Upper lobe of right lung (tissue), 1 donor: ENCODE data around the gene USP32. TPM values are rescaled to one million over a fixed set of nuclear protein-coding genes. Genes with fewer than 3 reads are reported as not detected.

ENCODE experiments used
- ATAC-seq: fragments of 200-7000 bp; cut with Tn5 transposase; one replicate; pipeline ENCODE4 v1.9.1; 2020; ENCODE audit warnings: mild to moderate bottlenecking, moderate library complexity
- DNase-seq: peaks from one replicate; pipeline ENCODE4 v3.0.0-alpha.2; 2020
- H3K27ac ChIP-seq: fragments of 200-600 bp; one replicate; pipeline ENCODE4 v1.8.0; 2022
- H3K27me3 ChIP-seq: fragments of 200-600 bp; one replicate; pipeline ENCODE4 v1.8.0; 2022; ENCODE audit warnings: mild to moderate bottlenecking
- H3K36me3 ChIP-seq: fragments of 200-600 bp; one replicate; pipeline ENCODE4 v1.8.0; 2022
- H3K4me1 ChIP-seq: fragments of 200-600 bp; one replicate; pipeline ENCODE4 v1.8.0; 2022
- H3K4me3 ChIP-seq: fragments of 200-600 bp; one replicate; pipeline ENCODE4 v1.8.0; 2022; ENCODE audit warnings: mild to moderate bottlenecking
- H3K9me3 ChIP-seq: fragments of 200-600 bp; one replicate; pipeline ENCODE4 v1.8.0; 2022
- intact Hi-C: fragments of 100-400 bp; cut with DNase I; formaldehyde crosslinking; loops from one replicate; pipeline ENCODE4 v1.11.0; 2022
- total RNA-seq: library from RNA; stranded (reverse); fragmentation: NEBNext Ultra II Directional; extraction: Animal tissue kit (Norgen Biotek cat#: 25700); gene quantifications from one replicate; pipeline ENCODE4 v1.2.1, GENCODE V29; 2021
- TF ChIP-seq, protein P1 (sequence below): fragments of 200-600 bp; IDR thresholded peaks from one replicate; pipeline ENCODE4 v1.8.0; 2022; ENCODE audit warnings: antibody characterized with exemption
- donor health status: DM: no; HTN: yes; CAD: no; lungs with severe emphysema.

Gene USP32
- total RNA-seq, 1 donor from 2014 or later: 72.4 TPM

DNA sequence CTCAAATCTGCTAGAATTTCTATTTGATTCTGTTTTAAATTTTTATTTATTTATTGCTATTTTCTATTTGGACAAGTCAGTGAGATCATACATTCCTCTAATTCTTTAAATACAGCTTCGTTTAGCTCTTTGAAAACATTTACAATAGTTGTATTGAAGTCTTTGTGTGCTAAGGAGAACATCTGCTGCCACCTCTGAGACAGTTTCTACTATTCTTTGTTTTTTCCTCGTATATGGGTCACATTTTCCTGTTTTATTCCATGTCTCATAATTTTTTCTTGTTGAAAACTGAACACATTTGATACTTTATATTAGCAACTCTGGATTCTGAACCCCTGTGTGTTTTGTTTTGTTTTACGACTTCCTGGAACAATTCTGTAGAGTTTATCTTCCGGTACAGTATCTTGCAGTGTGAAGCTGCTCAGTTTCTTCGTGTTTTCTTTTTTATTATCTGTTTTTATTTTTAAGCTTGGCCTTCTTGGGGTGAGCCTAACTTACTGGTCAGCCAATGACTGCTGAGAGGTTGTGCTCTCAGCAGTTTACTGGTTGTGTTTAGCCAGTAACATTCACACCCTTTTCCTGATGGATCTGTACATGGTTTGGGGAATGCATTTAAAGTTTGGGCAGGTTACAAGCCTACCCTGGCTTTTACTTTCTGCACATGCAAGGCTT lies 143.2 kb downstream of the USP32 start:
- intact Hi-C loops: no loop called here

DNA sequence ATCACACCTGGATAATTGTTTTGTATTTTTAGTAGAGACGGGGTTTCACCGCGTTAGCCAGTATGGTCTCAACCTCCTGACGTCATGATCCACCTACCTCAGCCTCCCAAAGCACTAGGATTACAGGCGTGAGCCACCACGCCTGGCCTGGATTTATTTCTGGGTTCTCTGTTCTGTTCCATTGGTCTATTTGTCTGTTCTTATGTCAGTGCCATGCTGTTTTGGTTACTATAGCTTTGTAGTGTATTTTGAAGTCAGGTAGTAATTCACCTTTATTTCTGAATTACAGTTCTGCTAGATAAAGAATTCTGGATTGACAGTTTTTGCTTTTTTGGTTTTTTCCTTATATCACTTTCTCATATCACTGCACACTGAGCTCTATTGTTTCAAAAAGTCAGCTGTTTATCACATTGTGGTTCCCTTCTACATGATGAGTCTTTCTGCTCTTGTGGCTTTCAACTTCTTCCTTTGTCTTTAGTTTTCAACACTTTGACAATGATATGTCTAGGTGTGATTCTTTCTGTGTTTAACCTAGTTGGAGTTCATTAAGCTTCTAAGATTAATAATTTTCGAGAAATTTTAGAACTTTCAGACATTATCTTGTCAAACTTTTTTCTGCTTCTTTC lies 144.0 kb downstream of the USP32 start:
- no peak overlapping the region for H3K4me3 ChIP-seq
- DNase-seq (no peak), ATAC-seq (no peak)
- no peak overlapping the region for H3K27ac ChIP-seq
- peaks cover 23% of the 10 kb centered on the region for H3K36me3 ChIP-seq
- no peaks in the 10 kb centered on the region for H3K27me3 ChIP-seq
- H3K4me1 ChIP-seq: no peaks in the 10 kb centered on the region
- intact Hi-C loops: no loop called here
- TF ChIP-seq, protein P1, sequence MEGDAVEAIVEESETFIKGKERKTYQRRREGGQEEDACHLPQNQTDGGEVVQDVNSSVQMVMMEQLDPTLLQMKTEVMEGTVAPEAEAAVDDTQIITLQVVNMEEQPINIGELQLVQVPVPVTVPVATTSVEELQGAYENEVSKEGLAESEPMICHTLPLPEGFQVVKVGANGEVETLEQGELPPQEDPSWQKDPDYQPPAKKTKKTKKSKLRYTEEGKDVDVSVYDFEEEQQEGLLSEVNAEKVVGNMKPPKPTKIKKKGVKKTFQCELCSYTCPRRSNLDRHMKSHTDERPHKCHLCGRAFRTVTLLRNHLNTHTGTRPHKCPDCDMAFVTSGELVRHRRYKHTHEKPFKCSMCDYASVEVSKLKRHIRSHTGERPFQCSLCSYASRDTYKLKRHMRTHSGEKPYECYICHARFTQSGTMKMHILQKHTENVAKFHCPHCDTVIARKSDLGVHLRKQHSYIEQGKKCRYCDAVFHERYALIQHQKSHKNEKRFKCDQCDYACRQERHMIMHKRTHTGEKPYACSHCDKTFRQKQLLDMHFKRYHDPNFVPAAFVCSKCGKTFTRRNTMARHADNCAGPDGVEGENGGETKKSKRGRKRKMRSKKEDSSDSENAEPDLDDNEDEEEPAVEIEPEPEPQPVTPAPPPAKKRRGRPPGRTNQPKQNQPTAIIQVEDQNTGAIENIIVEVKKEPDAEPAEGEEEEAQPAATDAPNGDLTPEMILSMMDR: no peak
- no peaks in the 10 kb centered on the region for H3K9me3 ChIP-seq

More for the DNA sequence above, 143.2 kb downstream of the USP32 start:
- no peak overlapping the region for H3K4me3 ChIP-seq
- TF ChIP-seq, protein P1: no peak
- no peak for DNase-seq
- no peaks in the 10 kb centered on the region for H3K27me3 ChIP-seq
- peaks cover 23% of the 10 kb centered on the region for H3K36me3 ChIP-seq
- H3K4me1 ChIP-seq: no peaks in the 10 kb centered on the region
- no peak overlapping the region for H3K27ac ChIP-seq
- ATAC-seq: no peak
- H3K9me3 ChIP-seq: no peaks in the 10 kb centered on the region

DNA sequence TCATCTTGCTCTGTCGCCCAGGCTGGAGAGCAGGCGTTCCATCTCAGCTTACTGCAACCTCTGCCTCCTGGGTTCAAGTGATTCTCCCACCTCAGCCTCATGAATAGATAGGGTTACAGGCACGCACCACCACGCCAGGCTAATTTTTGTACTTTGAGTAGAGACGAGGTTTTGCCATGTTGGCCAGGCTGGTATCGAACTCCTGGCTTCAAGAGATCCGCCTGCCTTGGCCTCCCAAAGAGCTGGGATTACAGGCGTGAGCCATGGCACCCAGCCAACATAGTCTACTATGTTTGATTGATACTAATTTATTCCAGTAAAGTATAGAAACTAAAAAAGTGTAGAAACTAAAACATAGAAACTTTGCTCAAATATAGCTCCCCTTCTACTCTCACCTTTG lies 147.3 kb downstream of the USP32 start:
- intact Hi-C loops: no loop called here
- ATAC-seq: no peak
- H3K27ac ChIP-seq: no peak overlapping the region
- H3K27me3 ChIP-seq: no peaks in the 10 kb centered on the region
- no peak overlapping the region for H3K4me3 ChIP-seq
- H3K9me3 ChIP-seq: no peaks in the 10 kb centered on the region
- DNase-seq: no peak
- H3K4me1 ChIP-seq: no peaks in the 10 kb centered on the region
- peaks cover 7% of the 10 kb centered on the region for H3K36me3 ChIP-seq
- TF ChIP-seq, protein P1: no peak

DNA sequence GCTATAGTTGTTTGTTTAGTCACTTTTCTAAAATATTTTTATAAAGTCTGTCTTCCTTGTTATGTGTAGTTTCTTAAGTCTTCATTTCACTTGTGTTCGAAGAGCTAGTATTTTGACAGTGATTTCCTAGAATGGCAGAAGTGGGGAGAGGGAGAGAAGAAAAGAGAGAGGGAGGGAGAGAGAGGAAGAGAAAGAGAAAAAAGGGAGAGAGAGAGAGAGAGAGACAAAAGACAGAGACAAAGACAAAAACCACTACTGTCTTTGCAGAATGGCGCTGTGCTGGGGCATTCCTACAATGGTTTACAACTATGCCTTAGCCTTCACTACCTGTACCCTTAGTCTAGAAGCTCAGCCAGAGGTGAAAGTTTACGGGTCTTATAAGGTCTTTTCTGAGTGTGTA lies 151.6 kb downstream of the USP32 start:
- no peak for DNase-seq
- no peaks in the 10 kb centered on the region for H3K4me1 ChIP-seq
- intact Hi-C loops: no loop called here
- TF ChIP-seq, protein P1: no peak
- H3K36me3 ChIP-seq: peaks cover 11% of the 10 kb centered on the region
- no peaks in the 10 kb centered on the region for H3K9me3 ChIP-seq
- no peaks in the 10 kb centered on the region for H3K27me3 ChIP-seq
- no peak overlapping the region for H3K4me3 ChIP-seq
- no peak for ATAC-seq
- no peak overlapping the region for H3K27ac ChIP-seq

DNA sequence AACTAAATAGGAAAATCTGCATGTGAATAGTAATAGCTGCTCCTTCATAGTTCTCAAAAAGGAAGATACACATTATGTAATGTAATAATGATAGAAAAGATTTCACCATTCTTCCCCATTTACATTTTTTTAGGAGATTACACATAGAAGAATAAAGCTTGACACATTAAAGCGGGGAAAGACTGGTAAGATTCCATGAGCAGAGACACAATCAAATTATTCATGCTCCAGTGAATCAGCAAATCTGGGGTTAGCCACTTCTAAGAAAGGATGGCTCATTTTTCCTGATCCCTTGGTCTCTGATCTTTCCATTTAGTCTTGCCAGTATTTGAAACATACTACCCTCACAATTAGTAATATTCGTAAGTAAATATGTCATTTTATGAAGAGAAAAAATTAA lies 160.2 kb downstream of the USP32 start:
- Histone ChIP-seq H3K36me3 (peaks cover 21% of the 10 kb centered on the region), H3K9me3 (no peaks in the 10 kb centered on the region), H3K27ac (no peak overlapping the region), H3K4me1 (no peaks in the 10 kb centered on the region), H3K27me3 (no peaks in the 10 kb centered on the region), H3K4me3 (no peak overlapping the region)
- no peak for DNase-seq
- TF ChIP-seq, protein P1: no peak
- ATAC-seq: no peak
- intact Hi-C loops: no loop called here
